Activated T-cell treated with anti-CD3 and anti-CD28 coated beads, Interleukin-2, amount 50 U/mL, for 4 hours (primary cell): ENCODE results near the gene WWC2. TPM values are rescaled to one million over a fixed set of nuclear protein-coding genes. Genes with fewer than 3 reads are reported as not detected.

ENCODE experiments used
- ATAC-seq, 2 donors: fragments of 200-7000 bp; cut with Tn5 transposase; one replicate each; pipeline ENCODE4 v1.10.0; 2021
- DNase-seq: peaks from one replicate; pipeline ENCODE4 v3.0.0-alpha.2; 2020
- H3K27me3 Mint-ChIP-seq: one replicate; pipeline ENCODE4 v1.8.0; 2021; ENCODE audit warnings: low read depth, mixed read lengths
- H3K36me3 Mint-ChIP-seq: one replicate; pipeline ENCODE4 v1.8.0; 2022; ENCODE audit warnings: mixed read lengths; ENCODE audit not compliant: insufficient read depth
- H3K4me1 Mint-ChIP-seq: one replicate; pipeline ENCODE4 v1.8.0; 2021; ENCODE audit warnings: low read depth, mixed read lengths
- H3K4me3 Mint-ChIP-seq: one replicate; pipeline ENCODE4 v1.8.0; 2021; ENCODE audit warnings: mild to moderate bottlenecking, moderate library complexity, mixed read lengths
- H3K9me3 Mint-ChIP-seq: one replicate; pipeline ENCODE4 v1.8.0; 2021; ENCODE audit warnings: mixed read lengths
- total RNA-seq, 3 donors: library from RNA; stranded (reverse); gene quantifications; one replicate each; pipeline ENCODE4 v1.2.1, GENCODE V29; 2021

WWC2 gene
- total RNA-seq, 3 donors from 2014 or later = 5.6 to 7.8 (median 6.9) TPM

GRCh38 chr4:183295711-183296110, 196.7 kb downstream of the WWC2 start:
- DNase-seq (no peak), ATAC-seq (no peak)
- no peaks in the 10 kb centered on the region for H3K9me3 Mint-ChIP-seq
- peaks cover 1% of the 10 kb centered on the region for H3K4me1 Mint-ChIP-seq
- H3K4me3 Mint-ChIP-seq = no peak overlapping the region
- no peaks in the 10 kb centered on the region for H3K27me3 Mint-ChIP-seq
- H3K36me3 Mint-ChIP-seq = peaks cover 4% of the 10 kb centered on the region

- Mint-ChIP-seq H3K4me1 (peaks cover 1% of the 10 kb centered on the region), H3K9me3 (no peaks in the 10 kb centered on the region), H3K27me3 (no peaks in the 10 kb centered on the region), H3K36me3 (no peaks in the 10 kb centered on the region), H3K4me3 (no peak overlapping the region)
- DNase-seq (no peak), ATAC-seq (no peak)
Observed at GRCh38 chr4:183297675-183298074, 198.6 kb downstream of the WWC2 start.

- Mint-ChIP-seq H3K4me1 (peaks cover 1% of the 10 kb centered on the region), H3K36me3 (no peaks in the 10 kb centered on the region)
Observed at GRCh38 chr4:183299464-183299863, 200.4 kb downstream of the WWC2 start.

GRCh38 chr4:183300070-183300469, 201.0 kb downstream of the WWC2 start:
- Mint-ChIP-seq H3K27me3 (no peaks in the 10 kb centered on the region), H3K9me3 (no peaks in the 10 kb centered on the region), H3K36me3 (no peaks in the 10 kb centered on the region), H3K4me1 (peaks cover 1% of the 10 kb centered on the region), H3K4me3 (no peak overlapping the region)
- no peak for DNase-seq
- ATAC-seq = no peak

More at GRCh38 chr4:183299464-183299863, 200.4 kb downstream of the WWC2 start:
- H3K27me3 Mint-ChIP-seq = no peaks in the 10 kb centered on the region
- ATAC-seq (no peak), DNase-seq (no peak)
- no peaks in the 10 kb centered on the region for H3K9me3 Mint-ChIP-seq
- no peak overlapping the region for H3K4me3 Mint-ChIP-seq

GRCh38 chr4:183300655-183301054, 201.6 kb downstream of the WWC2 start:
- no peaks in the 10 kb centered on the region for H3K9me3 Mint-ChIP-seq
- H3K4me1 Mint-ChIP-seq = peaks cover 1% of the 10 kb centered on the region
- no peaks in the 10 kb centered on the region for H3K36me3 Mint-ChIP-seq
- no peak overlapping the region for H3K4me3 Mint-ChIP-seq
- no peaks in the 10 kb centered on the region for H3K27me3 Mint-ChIP-seq
- ATAC-seq (no peak), DNase-seq (no peak)

- no peaks in the 10 kb centered on the region for H3K36me3 Mint-ChIP-seq
- peaks cover 1% of the 10 kb centered on the region for H3K4me1 Mint-ChIP-seq
Observed at GRCh38 chr4:183303301-183303700, 204.2 kb downstream of the WWC2 start.

GRCh38 chr4:183304067-183304466, 205.0 kb downstream of the WWC2 start:
- Mint-ChIP-seq H3K4me1 (peaks cover 1% of the 10 kb centered on the region), H3K36me3 (no peaks in the 10 kb centered on the region), H3K9me3 (no peaks in the 10 kb centered on the region), H3K27me3 (no peaks in the 10 kb centered on the region), H3K4me3 (no peak overlapping the region)
- no peak for ATAC-seq
- DNase-seq = no peak

More at GRCh38 chr4:183303301-183303700, 204.2 kb downstream of the WWC2 start:
- H3K27me3 Mint-ChIP-seq = no peaks in the 10 kb centered on the region
- DNase-seq (no peak), ATAC-seq (no peak)
- H3K4me3 Mint-ChIP-seq = no peak overlapping the region
- H3K9me3 Mint-ChIP-seq = no peaks in the 10 kb centered on the region

- no peak for DNase-seq
- no peak for ATAC-seq
- no peaks in the 10 kb centered on the region for H3K36me3 Mint-ChIP-seq
- H3K27me3 Mint-ChIP-seq = no peaks in the 10 kb centered on the region
- peaks cover under 1% of the 10 kb centered on the region for H3K4me1 Mint-ChIP-seq
- no peaks in the 10 kb centered on the region for H3K9me3 Mint-ChIP-seq
- H3K4me3 Mint-ChIP-seq = no peak overlapping the region
Observed at GRCh38 chr4:183304538-183304937, 205.5 kb downstream of the WWC2 start.

- DNase-seq (no peak), ATAC-seq (no peak)
- no peak overlapping the region for H3K4me3 Mint-ChIP-seq
Observed at GRCh38 chr4:183306811-183307210, 207.8 kb downstream of the WWC2 start.

GRCh38 chr4:183312841-183313240, 213.8 kb downstream of the WWC2 start:
- Mint-ChIP-seq H3K4me1 (no peaks in the 10 kb centered on the region), H3K27me3 (peaks cover 4% of the 10 kb centered on the region), H3K9me3 (no peaks in the 10 kb centered on the region), H3K4me3 (no peak overlapping the region), H3K36me3 (peaks cover 7% of the 10 kb centered on the region)
- DNase-seq (no peak), ATAC-seq (no peak)

More at GRCh38 chr4:183306811-183307210, 207.8 kb downstream of the WWC2 start:
- H3K4me1 Mint-ChIP-seq = no peaks in the 10 kb centered on the region
- H3K9me3 Mint-ChIP-seq = no peaks in the 10 kb centered on the region
- H3K36me3 Mint-ChIP-seq = no peaks in the 10 kb centered on the region
- H3K27me3 Mint-ChIP-seq = peaks cover 4% of the 10 kb centered on the region

GRCh38 chr4:183314336-183314735, 215.3 kb downstream of the WWC2 start:
- Mint-ChIP-seq H3K36me3 (peaks cover 7% of the 10 kb centered on the region), H3K27me3 (peaks cover 4% of the 10 kb centered on the region), H3K4me3 (no peak overlapping the region), H3K9me3 (no peaks in the 10 kb centered on the region), H3K4me1 (no peaks in the 10 kb centered on the region)
- no peak for DNase-seq
- no peak for ATAC-seq

- Mint-ChIP-seq H3K4me1 (no peaks in the 10 kb centered on the region), H3K4me3 (no peak overlapping the region), H3K36me3 (peaks cover 7% of the 10 kb centered on the region), H3K27me3 (peaks cover 2% of the 10 kb centered on the region), H3K9me3 (no peaks in the 10 kb centered on the region)
- ATAC-seq = no peak
- no peak for DNase-seq
Observed at GRCh38 chr4:183314806-183315205, 215.7 kb downstream of the WWC2 start.

GRCh38 chr4:183318656-183319055, 219.6 kb downstream of the WWC2 start:
- H3K4me1 Mint-ChIP-seq = peaks cover 20% of the 10 kb centered on the region

GRCh38 chr4:183320211-183321059, 221.4 kb downstream of the WWC2 start, which contains the start of gene CLDN22:
CLDN22 (minus strand) TSS chr4:183320276; CDS start chr4:183320218, 58 bp downstream.
- no peaks in the 10 kb centered on the region for H3K27me3 Mint-ChIP-seq
- H3K4me3 Mint-ChIP-seq = no peak within 1 kb of the TSS
- H3K36me3 Mint-ChIP-seq = no peaks in the 10 kb centered on the region
- H3K4me1 Mint-ChIP-seq = peaks cover 20% of the 10 kb centered on the region
- H3K9me3 Mint-ChIP-seq = no peaks in the 10 kb centered on the region
- ATAC-seq (no peak), DNase-seq (no peak)

More at GRCh38 chr4:183318656-183319055, 219.6 kb downstream of the WWC2 start:
- DNase-seq (no peak), ATAC-seq (no peak)
- H3K9me3 Mint-ChIP-seq = no peaks in the 10 kb centered on the region
- H3K4me3 Mint-ChIP-seq = no peak overlapping the region
- no peaks in the 10 kb centered on the region for H3K27me3 Mint-ChIP-seq
- peaks cover 7% of the 10 kb centered on the region for H3K36me3 Mint-ChIP-seq

GRCh38 chr4:183321079-183321478, 222.0 kb downstream of the WWC2 start:
- H3K36me3 Mint-ChIP-seq = no peaks in the 10 kb centered on the region
- H3K9me3 Mint-ChIP-seq = no peaks in the 10 kb centered on the region
- peaks cover 20% of the 10 kb centered on the region for H3K4me1 Mint-ChIP-seq
- no peak overlapping the region for H3K4me3 Mint-ChIP-seq
- no peaks in the 10 kb centered on the region for H3K27me3 Mint-ChIP-seq
- DNase-seq = no peak
- ATAC-seq = no peak
